ENCODE data around the gene GBE1.

DNA sequence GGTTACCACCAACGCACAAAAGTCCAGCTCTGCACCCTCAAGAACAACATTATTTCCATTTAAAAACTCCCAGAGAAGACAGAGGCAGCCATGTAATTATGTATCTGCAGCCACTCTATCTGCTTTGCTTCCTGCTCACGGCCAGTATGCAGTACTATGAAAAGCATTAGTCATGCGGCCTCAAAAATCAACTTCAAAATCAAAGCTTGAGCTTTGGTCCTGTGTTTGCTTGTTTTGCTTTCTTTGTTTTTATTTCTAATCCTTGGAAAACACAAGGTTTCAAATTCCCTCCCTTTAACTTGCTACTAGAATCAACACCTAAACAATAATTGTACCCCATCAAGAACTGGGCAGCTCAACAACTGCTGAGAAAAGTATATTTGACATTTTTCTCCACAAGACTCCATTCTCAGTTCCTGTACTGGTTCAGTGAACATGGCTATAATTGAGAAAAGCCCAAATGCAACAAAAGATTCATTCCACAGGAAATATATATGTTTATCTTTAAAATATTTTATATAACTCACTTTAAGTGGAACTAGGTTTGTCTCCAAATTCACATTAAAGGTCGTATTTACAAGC, 37.6 kb downstream of the GBE1 start:
- TF ChIP-seq, protein P1, sequence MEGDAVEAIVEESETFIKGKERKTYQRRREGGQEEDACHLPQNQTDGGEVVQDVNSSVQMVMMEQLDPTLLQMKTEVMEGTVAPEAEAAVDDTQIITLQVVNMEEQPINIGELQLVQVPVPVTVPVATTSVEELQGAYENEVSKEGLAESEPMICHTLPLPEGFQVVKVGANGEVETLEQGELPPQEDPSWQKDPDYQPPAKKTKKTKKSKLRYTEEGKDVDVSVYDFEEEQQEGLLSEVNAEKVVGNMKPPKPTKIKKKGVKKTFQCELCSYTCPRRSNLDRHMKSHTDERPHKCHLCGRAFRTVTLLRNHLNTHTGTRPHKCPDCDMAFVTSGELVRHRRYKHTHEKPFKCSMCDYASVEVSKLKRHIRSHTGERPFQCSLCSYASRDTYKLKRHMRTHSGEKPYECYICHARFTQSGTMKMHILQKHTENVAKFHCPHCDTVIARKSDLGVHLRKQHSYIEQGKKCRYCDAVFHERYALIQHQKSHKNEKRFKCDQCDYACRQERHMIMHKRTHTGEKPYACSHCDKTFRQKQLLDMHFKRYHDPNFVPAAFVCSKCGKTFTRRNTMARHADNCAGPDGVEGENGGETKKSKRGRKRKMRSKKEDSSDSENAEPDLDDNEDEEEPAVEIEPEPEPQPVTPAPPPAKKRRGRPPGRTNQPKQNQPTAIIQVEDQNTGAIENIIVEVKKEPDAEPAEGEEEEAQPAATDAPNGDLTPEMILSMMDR (IDR thresholded peaks at IDR 0.05) = no peak
- TF ChIP-seq POLR2A (IDR thresholded peaks at IDR 0.05) (no peak), POLR2AphosphoS5 (IDR thresholded peaks at IDR 0.05; ENCODE audit: insufficient read depth in 1 of 2, low read depth in 1 of 2) (no peak)

Measured in vagina (tissue), 2 donors.